OCI-LY7 (cell line): ENCODE results near the gene SOBP. TPM values are rescaled to one million over a fixed set of nuclear protein-coding genes. Genes with fewer than 3 reads are reported as not detected.

ENCODE experiments used
- BruUV-seq: library from RNA; stranded (reverse); fragments of 400-500 nt; replicated peaks from 2 replicates; lab custom pipeline; 2021; lab: Mats Ljungman, UMichigan
- CTCF ChIA-PET: fragments of 300-600 bp; sonication (Branson Sonifier 250); formaldehyde crosslinking; loops from one replicate; lab custom pipeline; 2022; ENCODE audit warnings: antibody characterized with exemption; ENCODE audit not compliant: unreplicated experiment; lab: Charles Lee
- POLR2A ChIA-PET: fragments of 300-600 bp; sonication (Branson Sonifier 250); formaldehyde crosslinking; loops from one replicate; lab custom pipeline; 2022; ENCODE audit warnings: antibody characterized with exemption; lab: Charles Lee
- DNase-seq: peaks from one replicate; pipeline ENCODE4 v3.0.0-alpha.2; 2015; ENCODE audit warnings: low spot score
- H2AFZ ChIP-seq: fragments of 200-600 bp; sonication (generic), shearing (Covaris generic); 2 replicates; pipeline ENCODE4 v1.6.1; 2014; ENCODE audit warnings: mild to moderate bottlenecking, antibody characterized with exemption, low read length, moderate library complexity
- H3K27ac ChIP-seq: fragments of 200-600 bp; sonication (generic); 2 replicates; pipeline ENCODE4 v1.5.1; 2014; ENCODE audit warnings: mixed run types, low read depth, mild to moderate bottlenecking, moderate library complexity, low read length, inconsistent platforms; ENCODE audit not compliant: poor library complexity, severe bottlenecking
- H3K36me3 ChIP-seq: fragments of 200-600 bp; sonication (generic); 2 replicates; pipeline ENCODE4 v1.6.1; 2014; ENCODE audit warnings: mild to moderate bottlenecking, antibody characterized with exemption, low read length, moderate library complexity, mixed read lengths; ENCODE audit not compliant: insufficient read depth
- H3K4me1 ChIP-seq: fragments of 200-600 bp; sonication (generic); 2 replicates; pipeline ENCODE4 v1.5.1; 2014; ENCODE audit warnings: mild to moderate bottlenecking, low read length; ENCODE audit not compliant: insufficient read depth, poor library complexity, severe bottlenecking
- H3K4me2 ChIP-seq: fragments of 200-600 bp; sonication (generic); 2 replicates; pipeline ENCODE4 v1.6.1; 2014; ENCODE audit warnings: mild to moderate bottlenecking, low read length
- H3K4me3 ChIP-seq: fragments of 200-600 bp; sonication (generic); 2 replicates; pipeline ENCODE4 v1.5.1; 2014; ENCODE audit warnings: mild to moderate bottlenecking, low read depth, low read length; ENCODE audit not compliant: poor library complexity, severe bottlenecking
- H3K79me2 ChIP-seq: fragments of 200-600 bp; sonication (generic); 2 replicates; pipeline ENCODE4 v1.6.1; 2016; ENCODE audit warnings: low read depth, mild to moderate bottlenecking, low read length, moderate library complexity, mixed read lengths; ENCODE audit not compliant: insufficient read depth
- H3K9me2 ChIP-seq: fragments of 200-600 bp; sonication (generic); 2 replicates; pipeline ENCODE4 v1.6.1; 2016; ENCODE audit warnings: mild to moderate bottlenecking, low read length, mixed read lengths; ENCODE audit not compliant: insufficient read depth
- H3K9me3 ChIP-seq: fragments of 200-600 bp; sonication (generic); 2 replicates; pipeline ENCODE4 v1.6.1; 2014; ENCODE audit warnings: mild to moderate bottlenecking, mixed run types, low read length, mixed read lengths
- H4K20me1 ChIP-seq: fragments of 200-600 bp; sonication (generic); 2 replicates; pipeline ENCODE4 v1.6.1; 2014; ENCODE audit warnings: mild to moderate bottlenecking, antibody characterized with exemption, low read length, moderate library complexity, mixed read lengths; ENCODE audit not compliant: insufficient read depth
- EZH2phosphoT487 ChIP-seq: fragments of 200-600 bp; sonication (generic); IDR thresholded peaks from 2 replicates; pipeline ENCODE4 v1.6.1; 2018; ENCODE audit warnings: low read depth, borderline replicate concordance, mild to moderate bottlenecking, mixed run types, antibody characterized with exemption, low read length, moderate library complexity, mixed read lengths
- intact Hi-C: fragments of 100-400 bp; cut with micrococcal nuclease; formaldehyde crosslinking; loops from one replicate; pipeline ENCODE4 v1.10.0; 2022; ENCODE audit not compliant: unreplicated experiment
- total RNA-seq, 2 experiments: library from RNA; depleted of rRNA in 1 of 2; stranded (reverse); fragments of >200 nt in 1 of 2; shearing (Covaris generic) in 1 of 2; gene quantifications; 2 replicates each; pipeline ENCODE4 v1.2.3, GENCODE V29; 2014 to 2022
- TF ChIP-seq, protein P1 (sequence below): fragments of 200-600 bp; sonication (generic); conservative IDR thresholded peaks from 2 replicates; pipeline ENCODE4 v1.5.1; 2014; ENCODE audit warnings: mild to moderate bottlenecking, antibody characterized with exemption, low read length, moderate library complexity, mixed read lengths

SOBP gene
- total RNA-seq, 2 experiments from 2014 or later, result 21.5 to 29.4 TPM

DNA sequence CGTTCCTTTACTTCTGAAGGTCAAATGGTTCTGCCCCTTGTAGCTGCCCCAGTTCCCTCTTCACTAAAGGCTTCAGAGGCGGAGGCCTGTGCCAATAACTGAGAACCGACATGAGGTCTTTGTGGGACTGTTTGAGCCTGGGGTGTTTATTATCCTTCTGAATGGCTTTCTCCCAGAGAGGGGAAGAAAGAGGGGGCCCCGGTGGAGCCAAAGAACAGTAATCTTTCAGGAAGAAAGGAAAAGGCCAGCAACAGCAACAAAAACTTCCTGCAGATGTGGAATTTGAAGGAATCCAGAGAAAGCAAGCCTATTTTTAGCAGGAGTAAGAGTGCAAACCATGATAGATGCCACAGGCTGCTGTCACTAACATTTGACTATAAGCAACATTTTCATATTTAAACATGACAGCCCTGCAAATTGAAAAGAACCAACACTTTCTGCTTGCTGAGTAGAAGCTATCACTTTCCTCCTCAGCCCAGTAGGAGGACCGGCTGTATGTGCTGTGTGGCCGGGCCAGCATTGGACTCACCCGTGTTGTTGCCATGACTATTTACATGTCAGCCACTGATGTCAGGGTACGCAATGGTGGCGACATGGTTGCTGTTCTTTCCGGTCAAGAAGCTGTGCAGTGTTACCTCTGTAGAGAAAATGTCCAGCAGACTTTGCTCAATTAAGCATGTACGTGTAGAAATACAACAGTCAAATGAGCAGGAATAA is 121.3 kb downstream of the SOBP start:
- Histone ChIP-seq H3K4me3 (no peak overlapping the region), H2AFZ (no peak overlapping the region), H3K4me2 (no peak overlapping the region), H3K79me2 (peaks cover 16% of the 10 kb centered on the region; the same call in 1 of the 2 replicates), H3K4me1 (peaks cover 20% of the 10 kb centered on the region), H3K9me3 (no peaks in the 10 kb centered on the region), H4K20me1 (no peaks in the 10 kb centered on the region), H3K36me3 (peaks cover 29% of the 10 kb centered on the region), H3K9me2 (no peaks in the 10 kb centered on the region), H3K27ac (no peak overlapping the region)
- POLR2A ChIA-PET, result interaction anchor here (0.6 kb wide), 3 partner anchors 8 to 80 kb away, joined by 3 to 4 read pairs (median 3); no protein-coding TSS in a partner anchor
- BruUV-seq, result no TSS peak
- intact Hi-C loops, result no loop called here
- DNase-seq, result no peak
- TF ChIP-seq, protein P1, sequence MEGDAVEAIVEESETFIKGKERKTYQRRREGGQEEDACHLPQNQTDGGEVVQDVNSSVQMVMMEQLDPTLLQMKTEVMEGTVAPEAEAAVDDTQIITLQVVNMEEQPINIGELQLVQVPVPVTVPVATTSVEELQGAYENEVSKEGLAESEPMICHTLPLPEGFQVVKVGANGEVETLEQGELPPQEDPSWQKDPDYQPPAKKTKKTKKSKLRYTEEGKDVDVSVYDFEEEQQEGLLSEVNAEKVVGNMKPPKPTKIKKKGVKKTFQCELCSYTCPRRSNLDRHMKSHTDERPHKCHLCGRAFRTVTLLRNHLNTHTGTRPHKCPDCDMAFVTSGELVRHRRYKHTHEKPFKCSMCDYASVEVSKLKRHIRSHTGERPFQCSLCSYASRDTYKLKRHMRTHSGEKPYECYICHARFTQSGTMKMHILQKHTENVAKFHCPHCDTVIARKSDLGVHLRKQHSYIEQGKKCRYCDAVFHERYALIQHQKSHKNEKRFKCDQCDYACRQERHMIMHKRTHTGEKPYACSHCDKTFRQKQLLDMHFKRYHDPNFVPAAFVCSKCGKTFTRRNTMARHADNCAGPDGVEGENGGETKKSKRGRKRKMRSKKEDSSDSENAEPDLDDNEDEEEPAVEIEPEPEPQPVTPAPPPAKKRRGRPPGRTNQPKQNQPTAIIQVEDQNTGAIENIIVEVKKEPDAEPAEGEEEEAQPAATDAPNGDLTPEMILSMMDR, result no peak
- no peak for TF ChIP-seq EZH2phosphoT487
- CTCF ChIA-PET, result no interaction called here

DNA sequence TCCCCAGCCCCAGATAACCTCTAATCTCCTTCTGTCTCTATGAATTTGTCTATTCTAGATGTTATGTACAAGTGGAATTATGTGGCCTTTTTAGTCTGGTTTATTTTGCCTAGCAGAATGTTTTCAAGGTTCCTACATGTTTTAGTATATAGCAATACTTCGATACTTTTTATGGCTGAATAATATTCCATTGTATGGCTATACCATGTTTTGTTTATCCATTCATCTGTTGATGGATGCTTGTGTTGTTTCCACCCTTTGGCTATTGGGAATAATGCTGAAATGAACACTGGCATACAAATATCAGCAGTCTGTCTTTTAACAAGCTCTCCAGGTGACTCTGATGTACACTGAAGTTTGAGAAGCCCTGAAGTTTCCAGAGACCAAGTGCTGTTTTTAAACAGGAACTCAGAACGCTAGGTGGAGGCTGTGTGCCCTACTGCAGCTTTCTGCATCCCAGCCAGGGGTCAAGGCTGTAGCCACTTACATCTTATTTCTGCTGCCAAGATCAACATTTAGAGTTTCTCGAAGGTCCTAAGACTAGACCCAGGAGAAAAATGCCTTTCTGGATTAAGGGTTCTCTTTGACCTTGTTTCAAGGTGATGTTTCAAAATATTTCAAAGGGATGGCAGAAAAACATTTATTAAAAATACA is 123.0 kb downstream of the SOBP start:
- Histone ChIP-seq H3K27ac (no peak overlapping the region), H3K79me2 (peaks cover 25% of the 10 kb centered on the region; the same call in 1 of the 2 replicates), H3K36me3 (peaks cover 26% of the 10 kb centered on the region), H3K4me2 (no peak overlapping the region), H3K4me3 (no peak overlapping the region), H3K9me3 (no peaks in the 10 kb centered on the region), H3K4me1 (peaks cover 36% of the 10 kb centered on the region), H4K20me1 (no peaks in the 10 kb centered on the region), H3K9me2 (no peaks in the 10 kb centered on the region), H2AFZ (no peak overlapping the region)
- DNase-seq, result no peak
- ChIA-PET CTCF (no interaction called here), POLR2A (interaction anchor here (1.0 kb wide), 1 partner anchor 37 kb away, joined by 3 read pairs; no protein-coding TSS in a partner anchor)
- no TSS peak for BruUV-seq
- intact Hi-C loops, result no loop called here
- TF ChIP-seq EZH2phosphoT487, result no peak
- TF ChIP-seq, protein P1, result no peak
